ENCODE measurements around the gene RASSF7. TPM values are rescaled to one million over a fixed set of nuclear protein-coding genes. Genes with fewer than 3 reads are reported as not detected.

The RASSF7 gene
- polyA plus RNA-seq, 1 of the 3 experiments (the other 2 are of a cell fraction), result 19.8 TPM

DNA sequence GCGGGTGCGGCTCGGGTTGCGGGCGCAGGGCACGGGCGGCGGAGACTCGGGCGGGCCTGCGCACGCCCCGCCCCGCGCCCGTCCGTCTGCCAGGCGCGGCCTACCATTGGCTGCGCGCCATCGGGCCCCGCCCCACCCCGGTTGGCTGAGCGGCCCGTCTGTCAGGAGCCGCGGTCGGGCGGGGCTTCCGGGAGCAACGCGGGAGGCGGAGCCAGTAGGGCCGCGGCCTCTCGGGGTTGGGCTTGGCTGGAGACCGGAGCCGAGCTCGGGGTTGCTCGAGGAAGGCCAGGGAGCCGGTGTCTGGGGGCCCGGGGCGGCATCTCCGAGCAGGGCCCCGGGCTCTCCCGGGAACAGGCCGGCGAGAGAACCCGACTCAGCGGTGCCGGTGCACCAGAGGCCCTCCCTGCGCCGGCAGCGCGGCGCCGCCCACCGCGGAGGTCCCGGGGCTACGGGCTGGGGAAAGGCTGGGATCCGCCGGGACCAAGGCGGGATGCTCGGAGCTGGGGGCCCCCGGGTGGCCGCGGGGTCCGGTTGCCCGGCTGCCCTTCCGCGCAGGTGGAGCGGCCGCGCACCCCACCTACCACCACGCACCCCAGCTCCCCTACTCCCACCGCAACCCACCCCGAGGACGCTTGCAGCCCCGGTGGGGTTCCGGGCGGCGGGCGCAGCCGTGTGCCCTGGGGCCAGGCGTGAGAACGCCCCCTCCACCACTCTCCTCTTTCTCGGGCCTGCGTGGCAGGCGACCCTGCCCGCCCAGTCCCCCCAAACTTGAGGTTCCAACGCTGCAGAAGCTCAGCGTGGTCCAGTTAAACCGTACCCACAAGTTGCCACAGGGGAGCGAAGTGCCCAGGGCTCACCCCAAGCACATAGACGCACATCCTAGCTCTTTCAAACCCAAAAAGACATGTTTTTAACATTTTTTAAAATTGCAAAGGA, 25.0 kb upstream of the RASSF7 start, which contains the start of gene HRAS:
Gene HRAS (minus strand): TSS at position 58 of the 936 bp plus-strand sequence.
- WGBS (ENCODE audit: low lambda C conversion rate), result 12% methylated on average over 29 of the region's 97 CpGs
- ChIA-PET CTCF (interaction anchor here (0.7 to 1.6 kb wide), 7 partner anchors 9 to 127 kb away, joined by 3 to 12 read pairs (median 3); no protein-coding TSS in a partner anchor), POLR2A (interaction anchor here (1.2 kb wide), 1 partner anchor 19 kb away, joined by 4 read pairs; no protein-coding TSS in a partner anchor)
- DNase-seq, result peak; percentile 100
- no peaks in the 10 kb centered on the region for H3K27me3 ChIP-seq (ENCODE audit: insufficient read depth)
- H3K4me2 ChIP-seq, result peak within 1 kb of the TSS; percentile 99
- H3K9me2 ChIP-seq, result no peaks in the 10 kb centered on the region
- H3K36me3 ChIP-seq (replicated peaks in 1 of 2; ENCODE audit: control insufficient read depth in 1 of 2, insufficient read depth in 2 of 2, low read length in 1 of 2), result peaks cover 0 to 27% of the 10 kb centered on the region in 2 experiments
- H4K20me1 ChIP-seq (ENCODE audit: insufficient read depth), result peaks cover 10% of the 10 kb centered on the region; the same call in 1 of the 2 replicates
- H3K4me3 ChIP-seq (ENCODE audit: low read depth in 2 of 2, low read length in 1 of 2), result peak within 1 kb of the TSS; percentile 88 to 92
- no peaks in the 10 kb centered on the region for H3F3A ChIP-seq (replicated peaks; ENCODE audit: insufficient read depth)
- no peaks in the 10 kb centered on the region for H3K9me3 ChIP-seq
- H3K9ac ChIP-seq, result peak within 1 kb of the TSS; percentile 79
- peak within 1 kb of the TSS; percentile 2; the same call in 1 of the 2 replicates for H2AFZ ChIP-seq (ENCODE audit: low read depth)
- peak within 1 kb of the TSS; percentile 45 to 89; a peak in 3 of 4 replicates for H3K27ac ChIP-seq (ENCODE audit: low read depth in 2 of 2, low read length in 1 of 2)
- peaks cover 0 to 12% of the 10 kb centered on the region in 2 experiments; a peak in 1 of 4 replicates for H3K4me1 ChIP-seq (ENCODE audit: control insufficient read depth in 1 of 2, insufficient read depth in 2 of 2, low read depth in 1 of 2, low read length in 1 of 2)
- H3K79me2 ChIP-seq (ENCODE audit: insufficient read depth), result peaks cover 15% of the 10 kb centered on the region
- TF ChIP-seq, protein P1, sequence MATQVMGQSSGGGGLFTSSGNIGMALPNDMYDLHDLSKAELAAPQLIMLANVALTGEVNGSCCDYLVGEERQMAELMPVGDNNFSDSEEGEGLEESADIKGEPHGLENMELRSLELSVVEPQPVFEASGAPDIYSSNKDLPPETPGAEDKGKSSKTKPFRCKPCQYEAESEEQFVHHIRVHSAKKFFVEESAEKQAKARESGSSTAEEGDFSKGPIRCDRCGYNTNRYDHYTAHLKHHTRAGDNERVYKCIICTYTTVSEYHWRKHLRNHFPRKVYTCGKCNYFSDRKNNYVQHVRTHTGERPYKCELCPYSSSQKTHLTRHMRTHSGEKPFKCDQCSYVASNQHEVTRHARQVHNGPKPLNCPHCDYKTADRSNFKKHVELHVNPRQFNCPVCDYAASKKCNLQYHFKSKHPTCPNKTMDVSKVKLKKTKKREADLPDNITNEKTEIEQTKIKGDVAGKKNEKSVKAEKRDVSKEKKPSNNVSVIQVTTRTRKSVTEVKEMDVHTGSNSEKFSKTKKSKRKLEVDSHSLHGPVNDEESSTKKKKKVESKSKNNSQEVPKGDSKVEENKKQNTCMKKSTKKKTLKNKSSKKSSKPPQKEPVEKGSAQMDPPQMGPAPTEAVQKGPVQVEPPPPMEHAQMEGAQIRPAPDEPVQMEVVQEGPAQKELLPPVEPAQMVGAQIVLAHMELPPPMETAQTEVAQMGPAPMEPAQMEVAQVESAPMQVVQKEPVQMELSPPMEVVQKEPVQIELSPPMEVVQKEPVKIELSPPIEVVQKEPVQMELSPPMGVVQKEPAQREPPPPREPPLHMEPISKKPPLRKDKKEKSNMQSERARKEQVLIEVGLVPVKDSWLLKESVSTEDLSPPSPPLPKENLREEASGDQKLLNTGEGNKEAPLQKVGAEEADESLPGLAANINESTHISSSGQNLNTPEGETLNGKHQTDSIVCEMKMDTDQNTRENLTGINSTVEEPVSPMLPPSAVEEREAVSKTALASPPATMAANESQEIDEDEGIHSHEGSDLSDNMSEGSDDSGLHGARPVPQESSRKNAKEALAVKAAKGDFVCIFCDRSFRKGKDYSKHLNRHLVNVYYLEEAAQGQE (IDR thresholded peaks at IDR 0.05; ENCODE audit: low read depth, low read length), result no peak
- TF ChIP-seq TEAD4 (IDR thresholded peaks at IDR 0.05; ENCODE audit: borderline replicate concordance, insufficient read depth) (no peak), TCF12 (IDR thresholded peaks at IDR 0.05) (no peak), ELF1 (IDR thresholded peaks at IDR 0.05) (peak; percentile 64; the same call in 1 of the 2 replicates), FOXJ3 (CRISPR knock-in tag; IDR thresholded peaks at IDR 0.05) (0 out of 2 replicates have a peak, but pooled peaks have one; percentile 17), RCOR1 (IDR thresholded peaks at IDR 0.05; ENCODE audit: low read length) (no peak), YY1 (IDR thresholded peaks at IDR 0.05; ENCODE audit: low read depth) (no peak), EP300 (IDR thresholded peaks at IDR 0.05; ENCODE audit: borderline replicate concordance in 1 of 2, low read depth in 1 of 2, low read length in 1 of 2) (no peak), GATA2 (CRISPR knock-in tag; IDR thresholded peaks at IDR 0.05) (no peak), RFX5 (IDR thresholded peaks at IDR 0.05; ENCODE audit: low read length) (no peak), GABPA (IDR thresholded peaks at IDR 0.05; ENCODE audit: low read depth) (peak; percentile 78), SMC3 (IDR thresholded peaks at IDR 0.05; ENCODE audit: low read depth, low read length) (no peak), FOSL2 (IDR thresholded peaks at IDR 0.05; ENCODE audit: borderline replicate concordance, low read depth) (no peak), USF2 (IDR thresholded peaks at IDR 0.05; ENCODE audit: borderline replicate concordance, low read depth, low read length) (no peak), TAF1 (IDR thresholded peaks at IDR 0.05; ENCODE audit: borderline replicate concordance, low read depth, low read length) (peak; percentile 80), NFIC (IDR thresholded peaks at IDR 0.05; ENCODE audit: borderline replicate concordance) (no peak; the same call in 1 of the 2 replicates), MXI1 (IDR thresholded peaks at IDR 0.05; ENCODE audit: low read depth, low read length) (no peak), NRF1 (IDR thresholded peaks at IDR 0.05; ENCODE audit: low read depth, low read length) (peak; percentile 76), SIN3A (IDR thresholded peaks at IDR 0.05; ENCODE audit: borderline replicate concordance, low read depth, low read length) (no peak; the same call in 1 of the 2 replicates), POLR2AphosphoS5 (IDR thresholded peaks at IDR 0.05; ENCODE audit: low read depth, low read length) (peak; percentile 90), JUND (IDR thresholded peaks at IDR 0.05) (no peak), RXRA (IDR thresholded peaks at IDR 0.05; ENCODE audit: borderline replicate concordance, low read depth) (no peak), RAD21 (IDR thresholded peaks at IDR 0.05; ENCODE audit: low read length) (no peak)
- TF ChIP-seq, protein P2, sequence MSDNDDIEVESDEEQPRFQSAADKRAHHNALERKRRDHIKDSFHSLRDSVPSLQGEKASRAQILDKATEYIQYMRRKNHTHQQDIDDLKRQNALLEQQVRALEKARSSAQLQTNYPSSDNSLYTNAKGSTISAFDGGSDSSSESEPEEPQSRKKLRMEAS (IDR thresholded peaks at IDR 0.05; ENCODE audit: low read depth), result no peak
- TF ChIP-seq, protein P3, sequence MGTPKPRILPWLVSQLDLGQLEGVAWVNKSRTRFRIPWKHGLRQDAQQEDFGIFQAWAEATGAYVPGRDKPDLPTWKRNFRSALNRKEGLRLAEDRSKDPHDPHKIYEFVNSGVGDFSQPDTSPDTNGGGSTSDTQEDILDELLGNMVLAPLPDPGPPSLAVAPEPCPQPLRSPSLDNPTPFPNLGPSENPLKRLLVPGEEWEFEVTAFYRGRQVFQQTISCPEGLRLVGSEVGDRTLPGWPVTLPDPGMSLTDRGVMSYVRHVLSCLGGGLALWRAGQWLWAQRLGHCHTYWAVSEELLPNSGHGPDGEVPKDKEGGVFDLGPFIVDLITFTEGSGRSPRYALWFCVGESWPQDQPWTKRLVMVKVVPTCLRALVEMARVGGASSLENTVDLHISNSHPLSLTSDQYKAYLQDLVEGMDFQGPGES (IDR thresholded peaks at IDR 0.05; ENCODE audit: low read depth, low read length), result peak; percentile 84
- TF ChIP-seq, protein P4, sequence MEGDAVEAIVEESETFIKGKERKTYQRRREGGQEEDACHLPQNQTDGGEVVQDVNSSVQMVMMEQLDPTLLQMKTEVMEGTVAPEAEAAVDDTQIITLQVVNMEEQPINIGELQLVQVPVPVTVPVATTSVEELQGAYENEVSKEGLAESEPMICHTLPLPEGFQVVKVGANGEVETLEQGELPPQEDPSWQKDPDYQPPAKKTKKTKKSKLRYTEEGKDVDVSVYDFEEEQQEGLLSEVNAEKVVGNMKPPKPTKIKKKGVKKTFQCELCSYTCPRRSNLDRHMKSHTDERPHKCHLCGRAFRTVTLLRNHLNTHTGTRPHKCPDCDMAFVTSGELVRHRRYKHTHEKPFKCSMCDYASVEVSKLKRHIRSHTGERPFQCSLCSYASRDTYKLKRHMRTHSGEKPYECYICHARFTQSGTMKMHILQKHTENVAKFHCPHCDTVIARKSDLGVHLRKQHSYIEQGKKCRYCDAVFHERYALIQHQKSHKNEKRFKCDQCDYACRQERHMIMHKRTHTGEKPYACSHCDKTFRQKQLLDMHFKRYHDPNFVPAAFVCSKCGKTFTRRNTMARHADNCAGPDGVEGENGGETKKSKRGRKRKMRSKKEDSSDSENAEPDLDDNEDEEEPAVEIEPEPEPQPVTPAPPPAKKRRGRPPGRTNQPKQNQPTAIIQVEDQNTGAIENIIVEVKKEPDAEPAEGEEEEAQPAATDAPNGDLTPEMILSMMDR (IDR thresholded peaks at IDR 0.05), result no peak
